SU-DHL-6 (cell line): Measurements from ENCODE around the gene MAP4K2.

Experiments
- H2AFZ ChIP-seq: fragments of 200-600 bp; sonication (generic); 2 replicates; pipeline ENCODE4 v1.6.1; 2014; ENCODE audit warnings: low read depth, mild to moderate bottlenecking, moderate library complexity, mixed read lengths, antibody characterized with exemption, low read length; ENCODE audit not compliant: severe bottlenecking
- H3F3A ChIP-seq: fragments of 200-600 bp; shearing (Covaris generic); 2 replicates; pipeline ENCODE4 v1.6.0; 2016; ENCODE audit warnings: antibody characterized with exemption, mild to moderate bottlenecking; ENCODE audit not compliant: insufficient read depth
- H3K27ac ChIP-seq: fragments of 200-600 bp; sonication (generic); 2 replicates; pipeline ENCODE4 v1.5.1; 2016; ENCODE audit warnings: low read depth, mild to moderate bottlenecking, low read length, moderate library complexity, mixed read lengths
- H3K27me3 ChIP-seq: fragments of 200-600 bp; sonication (generic), shearing (Covaris generic); 2 replicates; pipeline ENCODE4 v1.6.0; 2014; ENCODE audit warnings: mild to moderate bottlenecking, low read length
- H3K36me3 ChIP-seq: fragments of 200-600 bp; sonication (generic); 2 replicates; pipeline ENCODE4 v1.6.1; 2014; ENCODE audit warnings: mild to moderate bottlenecking, low read length, mixed read lengths
- H3K4me2 ChIP-seq: fragments of 300-600, 200-600 bp; shearing (Covaris generic), sonication (generic); 2 replicates; pipeline ENCODE4 v1.6.0; 2014; ENCODE audit warnings: low read length, low read depth, mild to moderate bottlenecking; ENCODE audit not compliant: poor library complexity, severe bottlenecking
- H3K4me3 ChIP-seq: fragments of 200-600 bp; sonication (generic); 2 replicates; pipeline ENCODE4 v1.5.1; 2014; ENCODE audit warnings: antibody characterized with exemption, low read length, mild to moderate bottlenecking, mixed read lengths; ENCODE audit not compliant: insufficient read depth, poor library complexity, severe bottlenecking
- H3K79me2 ChIP-seq: fragments of 200-600 bp; sonication (generic); 2 replicates; pipeline ENCODE4 v1.6.1; 2014; ENCODE audit warnings: mild to moderate bottlenecking, low read length, moderate library complexity; ENCODE audit not compliant: insufficient read depth
- H3K9ac ChIP-seq: fragments of 200-600 bp; sonication (generic); 2 replicates; pipeline ENCODE4 v1.7.0; 2014; ENCODE audit warnings: mild to moderate bottlenecking, low read length
- H3K9me2 ChIP-seq: fragments of 200-600 bp; sonication (generic); replicated peaks from 2 replicates; pipeline ENCODE4 v1.6.1; 2014; ENCODE audit warnings: low read length; ENCODE audit not compliant: insufficient read depth
- H3K9me3 ChIP-seq: fragments of 200-600 bp; sonication (generic); 2 replicates; pipeline ENCODE4 v1.6.1; 2014; ENCODE audit warnings: low read length, mixed read lengths; ENCODE audit not compliant: insufficient read depth
- H4K20me1 ChIP-seq: fragments of 200-600 bp; sonication (generic); 2 replicates; pipeline ENCODE4 v1.6.1; 2014; ENCODE audit warnings: low read depth, mild to moderate bottlenecking, antibody characterized with exemption, low read length, moderate library complexity, mixed read lengths
- EZH2phosphoT487 ChIP-seq: fragments of 200-600 bp; sonication (generic), shearing (Covaris generic); conservative IDR thresholded peaks from 2 replicates; pipeline ENCODE4 v1.6.1; 2018; ENCODE audit warnings: mild to moderate bottlenecking, antibody characterized with exemption, low read length, moderate library complexity, mixed read lengths
- TF ChIP-seq, protein P1 (sequence below): fragments of 200-600 bp; sonication (generic); IDR thresholded peaks from one replicate; pipeline ENCODE4 v1.5.1; 2017; ENCODE audit warnings: antibody characterized with exemption, mild to moderate bottlenecking, low read length, moderate library complexity; ENCODE audit not compliant: insufficient read depth, poor library complexity, severe bottlenecking

The MAP4K2 gene

DNA sequence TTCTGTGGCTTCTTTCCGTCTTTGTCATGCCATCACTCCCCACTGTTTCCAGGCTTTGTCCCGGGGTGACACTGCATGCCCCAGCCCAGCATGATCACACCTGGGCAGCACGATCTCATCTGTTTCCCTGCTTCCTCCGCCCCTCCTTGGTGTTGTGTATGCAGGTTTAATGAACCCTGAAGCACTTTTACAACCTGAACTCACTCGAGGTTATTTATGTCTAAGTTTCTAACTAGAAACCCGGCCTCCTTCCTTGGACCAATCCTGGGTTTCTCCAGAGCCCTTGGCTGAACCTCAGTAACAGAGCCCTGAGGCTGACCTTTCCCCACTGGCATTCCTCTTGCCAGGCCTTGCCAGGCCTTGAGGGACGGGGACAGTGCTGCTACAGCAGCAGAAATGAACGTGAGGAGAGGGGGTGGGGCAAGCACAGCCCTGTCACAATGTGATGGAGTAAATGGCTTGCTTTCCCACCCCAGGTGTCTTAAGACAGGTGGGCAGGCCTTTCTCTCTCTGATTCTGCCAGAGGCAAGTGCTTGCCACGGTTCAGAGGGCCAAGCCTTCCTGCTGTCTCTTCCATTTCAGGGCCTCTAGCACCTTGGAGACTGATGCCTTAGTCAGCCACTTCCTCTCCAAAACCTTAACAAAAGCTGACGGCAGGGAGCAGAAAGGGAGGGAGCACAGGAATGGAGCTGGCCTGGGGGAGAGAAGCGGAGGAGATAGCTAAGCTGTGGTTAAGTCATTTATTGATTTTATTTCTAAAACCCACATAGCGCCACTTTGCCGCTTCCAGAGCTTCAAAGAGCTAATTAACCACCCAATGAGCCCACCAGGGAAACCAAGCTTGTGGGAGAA lies 40.1 kb downstream of the MAP4K2 start:
- H3K9me3 ChIP-seq = no peaks in the 10 kb centered on the region
- H3K36me3 ChIP-seq = peaks cover 14% of the 10 kb centered on the region; the same call in 1 of the 2 replicates
- peak overlapping the region; percentile 24 for H3K27ac ChIP-seq
- H3K4me3 ChIP-seq = no peak overlapping the region
- H3K9ac ChIP-seq = no peak overlapping the region
- no peak overlapping the region for H3K4me2 ChIP-seq
- peaks cover 44% of the 10 kb centered on the region for H3F3A ChIP-seq
- TF ChIP-seq, protein P1, sequence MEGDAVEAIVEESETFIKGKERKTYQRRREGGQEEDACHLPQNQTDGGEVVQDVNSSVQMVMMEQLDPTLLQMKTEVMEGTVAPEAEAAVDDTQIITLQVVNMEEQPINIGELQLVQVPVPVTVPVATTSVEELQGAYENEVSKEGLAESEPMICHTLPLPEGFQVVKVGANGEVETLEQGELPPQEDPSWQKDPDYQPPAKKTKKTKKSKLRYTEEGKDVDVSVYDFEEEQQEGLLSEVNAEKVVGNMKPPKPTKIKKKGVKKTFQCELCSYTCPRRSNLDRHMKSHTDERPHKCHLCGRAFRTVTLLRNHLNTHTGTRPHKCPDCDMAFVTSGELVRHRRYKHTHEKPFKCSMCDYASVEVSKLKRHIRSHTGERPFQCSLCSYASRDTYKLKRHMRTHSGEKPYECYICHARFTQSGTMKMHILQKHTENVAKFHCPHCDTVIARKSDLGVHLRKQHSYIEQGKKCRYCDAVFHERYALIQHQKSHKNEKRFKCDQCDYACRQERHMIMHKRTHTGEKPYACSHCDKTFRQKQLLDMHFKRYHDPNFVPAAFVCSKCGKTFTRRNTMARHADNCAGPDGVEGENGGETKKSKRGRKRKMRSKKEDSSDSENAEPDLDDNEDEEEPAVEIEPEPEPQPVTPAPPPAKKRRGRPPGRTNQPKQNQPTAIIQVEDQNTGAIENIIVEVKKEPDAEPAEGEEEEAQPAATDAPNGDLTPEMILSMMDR = no peak
- no peak for TF ChIP-seq EZH2phosphoT487
- no peaks in the 10 kb centered on the region for H3K9me2 ChIP-seq
- H2AFZ ChIP-seq = no peak overlapping the region
- H3K27me3 ChIP-seq = no peaks in the 10 kb centered on the region
- no peaks in the 10 kb centered on the region for H3K79me2 ChIP-seq
- H4K20me1 ChIP-seq = peaks cover 7% of the 10 kb centered on the region; the same call in 1 of the 2 replicates

DNA sequence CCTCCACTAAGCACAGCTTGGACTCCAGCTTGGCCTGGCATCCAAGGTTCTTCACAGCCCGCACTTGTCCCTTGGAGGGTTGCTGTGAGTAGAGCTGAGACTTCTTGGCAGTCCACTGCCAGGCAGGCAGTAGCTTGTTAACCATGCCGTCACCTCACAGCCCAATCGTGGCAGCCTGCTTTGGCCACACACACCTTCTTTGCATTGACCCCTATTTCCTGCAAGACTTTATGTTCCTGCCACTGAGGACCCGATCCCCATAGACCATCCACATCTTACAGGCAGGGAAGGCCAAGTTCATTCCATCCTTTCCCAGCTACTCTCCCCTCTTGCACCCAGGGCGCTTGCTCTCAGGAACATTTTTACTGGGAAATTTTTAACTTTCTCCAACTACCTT lies 40.7 kb downstream of the MAP4K2 start:
- Histone ChIP-seq H3K36me3 (peaks cover 10% of the 10 kb centered on the region; the same call in 1 of the 2 replicates), H3K27me3 (no peaks in the 10 kb centered on the region), H3F3A (peaks cover 43% of the 10 kb centered on the region), H3K79me2 (no peaks in the 10 kb centered on the region), H3K4me2 (no peak overlapping the region), H3K9me2 (no peaks in the 10 kb centered on the region), H2AFZ (no peak overlapping the region), H3K4me3 (no peak overlapping the region), H4K20me1 (peaks cover 5% of the 10 kb centered on the region; the same call in 1 of the 2 replicates), H3K9ac (no peak overlapping the region), H3K9me3 (no peaks in the 10 kb centered on the region), H3K27ac (peak overlapping the region; percentile 24; the same call in 1 of the 2 replicates)
- TF ChIP-seq, protein P1 = no peak
- no peak for TF ChIP-seq EZH2phosphoT487

DNA sequence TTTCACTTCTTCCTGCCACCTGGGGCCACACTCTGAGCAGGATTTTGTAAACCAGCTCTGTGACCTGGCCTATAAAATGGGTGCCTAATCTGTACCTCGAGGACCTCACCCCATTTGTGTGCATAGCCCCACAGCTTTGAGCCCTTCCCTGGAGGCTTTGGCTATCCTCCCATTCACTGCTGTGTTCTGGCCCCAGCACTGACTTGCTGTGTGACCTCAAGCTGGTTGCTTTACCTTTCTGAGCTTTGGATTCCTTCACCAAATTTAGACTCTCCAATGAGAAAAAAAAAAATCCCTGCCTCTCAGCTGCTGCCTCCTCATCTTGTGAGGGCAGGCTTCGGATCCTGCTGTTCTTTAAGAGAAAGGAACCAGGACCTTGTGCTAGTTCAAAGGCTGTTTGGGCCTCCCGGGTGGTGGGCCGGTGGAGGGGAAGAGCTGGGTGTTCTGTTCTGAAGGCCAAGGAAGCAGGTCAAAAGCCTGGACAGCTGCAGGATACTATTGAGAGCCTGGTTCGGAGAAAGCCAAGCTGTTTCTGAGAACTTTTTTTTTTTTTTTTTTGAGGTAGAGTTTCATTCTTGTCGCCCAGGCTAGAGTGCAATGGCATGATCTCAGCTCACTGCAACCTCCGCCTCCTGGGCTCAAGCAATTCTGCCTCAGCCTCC lies 42.1 kb downstream of the MAP4K2 start:
- H3K27me3 ChIP-seq = no peaks in the 10 kb centered on the region
- peaks cover 43% of the 10 kb centered on the region for H3F3A ChIP-seq
- no peak overlapping the region for H3K27ac ChIP-seq
- H4K20me1 ChIP-seq = no peaks in the 10 kb centered on the region; the same call in 1 of the 2 replicates
- no peak overlapping the region for H3K9ac ChIP-seq
- H3K4me3 ChIP-seq = no peak overlapping the region
- TF ChIP-seq, protein P1 = no peak
- no peak for TF ChIP-seq EZH2phosphoT487
- no peaks in the 10 kb centered on the region for H3K9me2 ChIP-seq
- H3K36me3 ChIP-seq = peaks cover 7% of the 10 kb centered on the region; the same call in 1 of the 2 replicates
- H3K9me3 ChIP-seq = no peaks in the 10 kb centered on the region
- no peak overlapping the region for H3K4me2 ChIP-seq
- no peak overlapping the region for H2AFZ ChIP-seq
- H3K79me2 ChIP-seq = no peaks in the 10 kb centered on the region
